ENCODE measurements around the gene DEXI. TPM values are rescaled to one million over a fixed set of nuclear protein-coding genes. Genes with fewer than 3 reads are reported as not detected.
"Not testable (repeated sequence)": the region's sequence is repeated elsewhere in the genome, so short reads cannot be mapped to it uniquely, and the experiment has no call there.

DEXI gene
- total RNA-seq, 1 donor from 2014 or later, result 38.0 TPM

DNA sequence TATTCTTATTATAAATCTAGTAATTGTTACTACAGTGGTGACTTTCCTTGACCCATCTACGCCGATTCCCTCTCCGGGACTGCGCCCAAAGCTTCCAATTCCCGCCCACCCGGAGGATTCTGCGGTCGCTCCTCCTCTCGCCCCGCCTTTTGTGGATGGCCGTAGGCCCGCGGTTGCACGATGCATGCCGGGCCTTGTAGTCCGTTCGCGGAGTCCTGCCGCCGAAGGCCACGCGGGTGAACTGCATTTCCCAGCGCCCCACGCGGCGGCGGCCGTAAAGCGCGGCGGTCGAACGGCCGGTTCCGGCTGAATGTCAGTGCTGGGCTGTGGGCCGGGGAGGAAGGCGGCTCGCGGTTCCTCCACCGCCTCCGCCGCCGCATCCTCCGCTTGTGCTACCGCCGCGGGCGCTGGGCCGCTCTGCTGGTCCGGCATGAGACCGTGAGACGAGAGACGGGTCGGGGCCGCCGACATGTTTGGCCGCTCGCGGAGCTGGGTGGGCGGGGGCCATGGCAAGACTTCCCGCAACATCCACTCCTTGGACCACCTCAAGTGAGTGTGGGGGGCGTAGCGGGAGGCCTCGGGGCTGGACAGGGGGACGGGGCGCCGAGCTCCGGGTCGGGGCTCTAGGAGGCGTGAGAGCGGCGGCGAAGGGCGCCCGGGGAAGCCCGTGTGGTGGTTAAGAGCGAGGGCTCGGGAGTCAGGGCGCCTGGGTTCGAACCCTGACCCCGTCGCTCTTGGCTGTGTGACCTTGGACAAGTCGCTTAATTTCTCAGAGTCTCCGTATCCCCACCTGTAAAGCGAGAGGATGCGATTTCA lies 2.2 kb upstream of the DEXI start, which contains the start of gene CLEC16A:
Gene CLEC16A, plus strand, starts transcription at position 316 of the 816 bp plus-strand sequence. Its CDS starts 154 bp downstream, at position 470.
- no peaks in the 10 kb centered on the region for H3K9me3 Mint-ChIP-seq
- peak; percentile 99 for DNase-seq
- no peaks in the 10 kb centered on the region for H3K27me3 Mint-ChIP-seq
- H3K4me3 Mint-ChIP-seq, result peak within 1 kb of the TSS; percentile 84
- H3K4me1 Mint-ChIP-seq, result peaks cover 56% of the 10 kb centered on the region
- intact Hi-C loops (cut with micrococcal nuclease), result loop anchor here (1.0 to 5.0 kb wide), 5 partner anchors 202 to 1138 kb away; partner anchors contain the start of genes GSPT1, NUBP1, RMI2 and TXNDC11
- peak within 1 kb of the TSS; percentile 79 for H3K27ac Mint-ChIP-seq
- H3K36me3 Mint-ChIP-seq (ENCODE audit: low read depth), result peaks cover 11% of the 10 kb centered on the region

DNA sequence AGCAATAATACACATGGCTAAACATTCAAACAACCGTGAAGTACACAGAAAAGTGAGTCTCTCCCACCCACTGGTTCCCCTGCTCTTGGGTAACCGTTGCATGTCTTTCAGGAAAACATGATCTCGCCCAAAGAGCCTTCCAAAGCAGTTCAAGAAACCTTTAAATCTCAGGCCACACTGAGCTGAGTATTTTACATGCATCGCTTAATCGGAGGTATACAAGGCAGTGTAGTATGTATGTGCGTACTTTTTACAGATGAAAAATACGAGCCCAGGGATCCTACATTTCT lies 741 bp upstream of the DEXI start:
- no peak for DNase-seq
- Mint-ChIP-seq H3K4me3 (peak overlapping the region; percentile 96), H3K9me3 (no peaks in the 10 kb centered on the region), H3K27me3 (no peaks in the 10 kb centered on the region), H3K27ac (peak overlapping the region; percentile 25), H3K36me3 (ENCODE audit: low read depth) (peaks cover 24% of the 10 kb centered on the region), H3K4me1 (peaks cover 63% of the 10 kb centered on the region)
- intact Hi-C loops (cut with micrococcal nuclease), result loop anchor here (5.0 kb wide), 3 partner anchors 799 to 1139 kb away; partner anchors contain the start of genes GSPT1 and TXNDC11

DNA sequence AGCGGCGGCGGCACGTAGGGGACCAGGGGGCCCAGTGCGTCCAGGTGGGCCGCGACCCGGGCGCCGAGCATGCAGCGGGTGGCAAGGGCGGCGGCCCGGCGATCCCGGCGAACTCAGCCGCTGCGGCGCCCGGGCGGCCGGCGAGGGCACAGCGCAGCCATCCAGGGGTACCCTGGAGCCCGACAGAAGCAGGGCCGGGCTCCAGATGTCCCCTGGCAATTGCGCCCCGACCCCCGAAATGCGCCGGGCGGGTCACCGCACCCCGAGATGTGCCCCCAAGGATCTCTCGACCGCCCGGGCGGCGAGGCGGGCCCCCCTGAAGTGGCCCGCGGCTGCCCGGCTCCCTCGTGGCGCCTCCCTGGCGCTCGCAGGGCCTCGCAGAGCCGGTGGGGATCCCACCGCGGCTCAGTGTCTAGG lies 325 bp downstream of the DEXI start:
- Mint-ChIP-seq H3K4me3 (peak overlapping the region; percentile 96), H3K4me1 (peaks cover 68% of the 10 kb centered on the region), H3K36me3 (ENCODE audit: low read depth) (peaks cover 26% of the 10 kb centered on the region)
- DNase-seq, H3K27ac Mint-ChIP-seq, H3K27me3 Mint-ChIP-seq, H3K9me3 Mint-ChIP-seq: not testable (repeated sequence)
- intact Hi-C loops (cut with micrococcal nuclease), result loop anchor here (5.0 kb wide), 3 partner anchors 800 to 1140 kb away; partner anchors contain the start of genes GSPT1 and TXNDC11

DNA sequence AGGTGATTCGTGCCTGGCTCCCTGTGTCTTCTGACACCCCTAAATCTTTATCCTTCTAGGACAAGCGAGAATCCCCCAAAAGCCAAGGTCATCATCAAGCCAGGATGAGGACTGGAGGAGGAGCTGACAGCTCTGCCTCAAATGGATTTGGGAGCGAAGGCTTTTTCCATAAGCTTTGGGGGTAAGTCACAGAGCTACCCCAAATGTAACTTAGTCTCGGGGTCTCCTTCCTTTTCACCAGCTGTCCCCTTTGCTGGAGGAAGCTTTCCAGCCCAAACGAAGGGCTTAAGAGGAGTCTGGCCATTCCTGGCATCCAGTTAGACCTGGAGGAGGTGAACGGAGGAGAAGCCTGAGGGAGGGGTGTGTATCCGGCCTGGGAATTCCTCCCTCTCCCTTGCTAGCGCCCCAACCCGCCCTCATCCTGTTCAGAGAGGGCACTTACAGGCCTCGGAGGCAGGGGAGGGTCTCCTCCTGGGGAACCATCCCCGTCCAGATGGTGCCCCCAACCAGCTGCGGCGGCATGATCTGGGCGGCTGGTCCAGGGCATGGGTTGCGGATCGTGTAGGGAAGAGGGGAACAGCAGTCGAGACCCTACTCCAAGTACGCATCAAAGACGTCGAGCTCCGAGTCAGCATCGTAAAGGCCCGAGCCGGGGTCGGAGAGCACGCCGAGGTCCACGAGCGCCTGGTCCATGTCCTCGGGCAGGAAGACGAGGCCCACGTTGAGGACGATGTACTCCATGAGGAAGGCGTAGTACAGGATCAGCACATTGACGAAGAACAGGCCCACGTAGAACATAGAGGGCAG lies 938 bp downstream of the DEXI start:
- intact Hi-C loops (cut with micrococcal nuclease), result loop anchor here (5.0 kb wide), 3 partner anchors 801 to 1141 kb away; partner anchors contain the start of genes GSPT1 and TXNDC11
- no peaks in the 10 kb centered on the region for H3K9me3 Mint-ChIP-seq
- DNase-seq, result peak; percentile 73
- peaks cover 32% of the 10 kb centered on the region for H3K36me3 Mint-ChIP-seq (ENCODE audit: low read depth)
- peaks cover 73% of the 10 kb centered on the region for H3K4me1 Mint-ChIP-seq
- peak overlapping the region; percentile 87 for H3K27ac Mint-ChIP-seq
- H3K4me3 Mint-ChIP-seq, result peak overlapping the region; percentile 96
- H3K27me3 Mint-ChIP-seq, result no peaks in the 10 kb centered on the region

DNA sequence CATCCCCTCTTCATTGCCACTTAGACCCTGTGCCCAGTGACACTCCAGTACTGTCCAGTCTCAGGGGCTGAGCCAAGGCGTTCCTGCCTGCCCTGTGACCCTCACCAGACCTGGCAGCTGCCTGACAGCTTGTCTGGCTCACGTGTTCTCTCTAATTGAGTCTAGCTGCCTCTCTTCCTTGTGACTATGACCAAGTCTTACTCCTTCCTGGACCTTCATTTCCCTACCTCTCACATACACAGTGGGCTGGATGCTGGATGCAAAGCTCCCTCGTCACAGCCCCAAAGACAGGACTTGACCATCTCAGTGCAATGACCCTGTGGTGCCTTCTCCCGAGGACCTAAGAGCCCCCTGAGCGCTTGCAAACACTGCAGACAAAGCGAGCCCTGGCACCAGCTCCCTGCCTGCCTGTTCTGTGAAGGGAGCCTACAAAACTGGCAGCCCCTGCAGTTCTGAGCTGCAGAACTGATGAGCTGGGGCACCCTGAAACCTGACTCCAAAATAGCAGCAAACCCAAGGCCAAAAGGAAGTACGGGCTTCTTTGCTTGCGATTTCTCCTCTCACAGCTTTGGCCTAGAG lies 1.7 kb downstream of the DEXI start:
- Mint-ChIP-seq H3K36me3 (ENCODE audit: low read depth) (peaks cover 37% of the 10 kb centered on the region), H3K27ac (peak overlapping the region; percentile 87), H3K9me3 (no peaks in the 10 kb centered on the region), H3K27me3 (no peaks in the 10 kb centered on the region), H3K4me3 (peak overlapping the region; percentile 96), H3K4me1 (peaks cover 71% of the 10 kb centered on the region)
- intact Hi-C loops (cut with micrococcal nuclease), result loop anchor here (5.0 kb wide), 3 partner anchors 802 to 1142 kb away; partner anchors contain the start of genes GSPT1 and TXNDC11
- DNase-seq, result peak; percentile 69

DNA sequence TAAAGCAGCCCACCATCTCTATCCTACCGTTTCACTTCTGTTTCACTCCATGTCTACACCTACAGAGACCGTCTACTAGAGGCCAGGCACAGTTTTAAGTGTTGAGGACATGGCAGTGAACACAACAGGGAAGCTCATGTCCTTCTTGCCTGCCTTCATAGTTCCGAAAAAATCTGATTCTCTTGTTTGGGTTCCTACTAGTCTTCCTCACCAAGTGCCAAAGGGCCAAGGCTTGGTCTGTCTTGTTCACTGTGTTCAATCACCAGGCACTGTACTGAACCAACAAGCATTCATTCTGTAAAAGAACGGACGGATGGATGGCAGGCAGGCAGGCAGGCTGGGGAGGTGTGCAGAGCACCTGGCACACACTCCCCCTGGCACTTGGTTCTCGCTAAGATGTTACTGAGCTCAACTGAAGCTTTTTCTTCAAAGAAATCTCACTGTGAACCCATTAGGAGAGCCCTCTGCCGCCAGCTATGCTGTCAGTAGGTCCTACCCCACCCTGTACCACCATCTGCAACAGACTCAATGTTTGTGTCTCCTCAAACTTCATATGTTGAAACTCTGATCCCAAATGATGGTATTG lies 2.5 kb downstream of the DEXI start:
- intact Hi-C loops (cut with micrococcal nuclease), result loop anchor here (5.0 kb wide), 3 partner anchors 803 to 1143 kb away; partner anchors contain the start of genes GSPT1 and TXNDC11
- Mint-ChIP-seq H3K4me3 (peak overlapping the region; percentile 96), H3K9me3 (no peaks in the 10 kb centered on the region), H3K4me1 (peaks cover 71% of the 10 kb centered on the region), H3K36me3 (ENCODE audit: low read depth) (peaks cover 41% of the 10 kb centered on the region), H3K27me3 (no peaks in the 10 kb centered on the region), H3K27ac (peak overlapping the region; percentile 60)
- DNase-seq, result no peak

DNA sequence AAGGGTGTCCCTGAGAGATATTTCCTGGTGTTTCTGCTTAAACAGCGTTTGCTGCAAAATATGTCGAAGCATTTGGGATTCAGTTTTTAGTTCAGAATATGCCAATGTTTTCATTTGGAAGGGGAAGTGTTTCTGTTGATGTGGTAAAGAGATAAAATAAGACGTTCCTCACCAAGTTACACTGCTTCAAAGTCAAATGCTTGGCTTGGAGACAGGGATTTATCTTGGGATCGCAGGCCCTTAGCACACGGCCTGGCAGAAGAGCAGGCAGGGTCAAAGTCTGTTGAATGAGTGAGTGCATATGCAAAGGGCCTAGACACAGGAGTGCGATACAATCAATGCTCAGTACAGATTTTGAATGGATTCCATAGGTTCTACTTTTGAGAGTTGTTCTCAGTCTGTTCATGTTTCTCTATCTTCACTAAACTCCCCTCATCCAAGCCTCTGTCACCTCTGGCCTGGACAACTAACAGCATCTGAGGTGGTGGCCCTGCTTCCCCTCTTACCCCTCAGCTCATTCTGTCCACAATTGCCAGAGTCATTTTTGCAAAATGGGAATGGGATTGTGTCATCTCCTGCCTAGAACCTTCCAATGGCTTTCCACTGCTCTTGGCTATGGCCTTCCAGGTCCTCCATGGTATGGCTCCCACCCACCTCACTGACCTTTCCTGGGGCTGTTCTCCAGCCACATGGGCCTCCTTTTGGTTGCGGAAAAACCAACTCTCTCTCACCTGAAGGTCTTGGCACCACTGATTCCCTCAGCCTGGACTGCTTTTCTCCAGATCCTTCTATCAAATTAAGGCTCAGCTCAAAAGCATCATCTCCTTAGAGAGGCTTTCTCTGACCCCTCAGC lies 3.2 kb downstream of the DEXI start:
- H3K27me3 Mint-ChIP-seq, result no peaks in the 10 kb centered on the region
- peak overlapping the region; percentile 60 for H3K27ac Mint-ChIP-seq
- H3K4me3 Mint-ChIP-seq, result peak overlapping the region; percentile 96
- H3K36me3 Mint-ChIP-seq (ENCODE audit: low read depth), result peaks cover 43% of the 10 kb centered on the region
- H3K4me1 Mint-ChIP-seq, result peaks cover 73% of the 10 kb centered on the region
- intact Hi-C loops (cut with micrococcal nuclease), result no loop called here
- no peak for DNase-seq
- H3K9me3 Mint-ChIP-seq, result no peaks in the 10 kb centered on the region

DNA sequence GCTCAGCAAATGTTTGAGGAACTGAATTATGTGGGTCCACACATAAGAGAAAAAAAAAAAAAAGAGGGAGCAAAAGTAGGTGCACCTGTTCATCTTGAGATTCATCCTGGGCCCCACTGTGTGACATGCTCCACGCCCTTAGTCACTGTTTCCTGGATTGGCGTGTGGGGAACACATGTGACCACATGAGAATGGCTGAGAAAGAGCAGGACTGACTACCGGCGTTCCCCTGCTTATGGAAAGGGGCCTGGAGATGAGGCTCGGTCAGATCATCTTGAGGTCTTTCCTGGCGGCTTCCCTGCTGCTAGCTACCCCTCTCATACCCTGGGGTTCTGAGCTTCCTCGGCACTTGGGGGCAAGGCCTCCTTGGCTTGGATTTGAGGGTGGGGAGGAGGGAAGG lies 3.9 kb downstream of the DEXI start:
- peak; percentile 79 for DNase-seq
- Mint-ChIP-seq H3K27me3 (no peaks in the 10 kb centered on the region), H3K4me3 (peak overlapping the region; percentile 96), H3K9me3 (no peaks in the 10 kb centered on the region), H3K27ac (peak overlapping the region; percentile 60), H3K4me1 (peaks cover 73% of the 10 kb centered on the region), H3K36me3 (ENCODE audit: low read depth) (peaks cover 47% of the 10 kb centered on the region)
- intact Hi-C loops (cut with micrococcal nuclease), result no loop called here

DNA sequence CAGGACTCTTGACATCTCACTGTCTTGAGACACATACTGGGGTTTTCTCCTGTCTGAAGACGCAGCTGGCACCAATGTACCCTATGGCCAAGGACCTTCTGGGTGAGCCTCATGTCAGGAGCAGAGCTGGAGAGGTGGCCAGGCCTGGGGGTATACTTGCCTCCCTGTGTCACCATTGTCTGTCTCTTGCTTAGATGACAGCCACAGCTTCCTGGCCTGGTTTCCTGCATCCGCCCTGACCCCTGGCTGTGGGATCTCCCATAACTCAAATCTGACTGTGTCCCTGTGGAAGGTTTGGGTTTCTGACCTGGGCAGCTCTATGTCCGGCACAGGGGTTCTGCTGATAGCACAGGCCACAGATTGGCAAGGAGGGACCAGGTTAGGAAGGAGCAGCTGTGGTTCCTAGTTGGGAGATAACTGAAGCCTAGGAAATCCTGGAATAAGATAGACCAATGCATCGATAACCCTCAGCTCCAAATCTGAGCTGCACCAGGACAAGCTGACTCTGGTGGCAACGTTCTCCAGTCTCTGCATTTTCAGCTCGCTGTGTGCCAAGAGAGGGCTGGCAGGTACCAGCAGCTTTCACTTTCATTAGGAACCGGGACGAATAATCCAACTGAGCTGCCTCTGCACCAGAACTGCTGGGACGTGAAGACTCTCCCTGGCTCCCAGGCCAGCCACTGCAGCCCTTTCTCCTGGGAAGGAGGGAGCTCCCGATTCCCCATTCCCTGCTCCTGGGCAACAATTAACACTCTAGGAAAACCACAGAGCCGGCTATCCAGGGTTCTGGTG lies 5.0 kb downstream of the DEXI start:
- no peaks in the 10 kb centered on the region for H3K27me3 Mint-ChIP-seq
- no peaks in the 10 kb centered on the region for H3K9me3 Mint-ChIP-seq
- intact Hi-C loops (cut with micrococcal nuclease), result no loop called here
- H3K4me3 Mint-ChIP-seq, result peak overlapping the region; percentile 96
- H3K27ac Mint-ChIP-seq, result peak overlapping the region; percentile 32
- H3K36me3 Mint-ChIP-seq (ENCODE audit: low read depth), result peaks cover 52% of the 10 kb centered on the region
- peak; percentile 75 for DNase-seq
- peaks cover 71% of the 10 kb centered on the region for H3K4me1 Mint-ChIP-seq

DNA sequence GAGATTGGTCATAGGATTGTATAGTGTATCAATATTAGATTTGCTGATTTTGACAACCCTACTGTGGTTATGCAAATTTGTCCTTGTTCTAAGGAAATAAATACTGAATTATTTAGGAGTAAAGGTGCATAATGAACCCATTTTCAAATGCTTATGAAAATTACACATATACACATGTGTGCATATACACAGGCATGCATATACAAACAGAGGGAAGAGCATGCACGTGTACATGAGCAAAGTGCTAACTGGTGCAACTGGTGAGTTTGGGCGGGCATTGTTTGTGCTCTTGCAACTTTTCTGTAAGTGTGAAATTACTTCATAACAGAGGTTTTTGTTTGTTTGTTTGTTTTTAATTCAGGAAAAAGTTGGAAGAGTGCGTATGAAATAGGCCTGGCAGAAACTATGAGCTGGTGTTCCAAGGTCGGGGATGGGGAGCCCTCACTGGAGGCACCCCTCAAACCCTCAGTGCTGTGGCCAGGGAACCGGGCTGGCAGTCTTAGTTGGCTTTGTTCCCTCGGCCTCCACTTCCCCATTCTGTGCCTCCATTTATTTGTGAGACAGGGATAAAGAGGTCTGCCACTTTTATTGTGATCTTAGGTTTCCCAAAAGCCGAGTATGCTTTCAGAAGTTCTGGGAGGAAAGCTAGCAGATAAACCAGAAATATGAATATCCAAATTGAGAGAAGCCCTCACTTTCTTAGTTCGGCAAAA lies 5.8 kb downstream of the DEXI start:
- peak overlapping the region; percentile 96 for H3K4me3 Mint-ChIP-seq
- no peak overlapping the region for H3K27ac Mint-ChIP-seq
- H3K27me3 Mint-ChIP-seq, result no peaks in the 10 kb centered on the region
- H3K4me1 Mint-ChIP-seq, result peaks cover 73% of the 10 kb centered on the region
- no peak for DNase-seq
- peaks cover 53% of the 10 kb centered on the region for H3K36me3 Mint-ChIP-seq (ENCODE audit: low read depth)
- intact Hi-C loops (cut with micrococcal nuclease), result no loop called here
- no peaks in the 10 kb centered on the region for H3K9me3 Mint-ChIP-seq

DNA sequence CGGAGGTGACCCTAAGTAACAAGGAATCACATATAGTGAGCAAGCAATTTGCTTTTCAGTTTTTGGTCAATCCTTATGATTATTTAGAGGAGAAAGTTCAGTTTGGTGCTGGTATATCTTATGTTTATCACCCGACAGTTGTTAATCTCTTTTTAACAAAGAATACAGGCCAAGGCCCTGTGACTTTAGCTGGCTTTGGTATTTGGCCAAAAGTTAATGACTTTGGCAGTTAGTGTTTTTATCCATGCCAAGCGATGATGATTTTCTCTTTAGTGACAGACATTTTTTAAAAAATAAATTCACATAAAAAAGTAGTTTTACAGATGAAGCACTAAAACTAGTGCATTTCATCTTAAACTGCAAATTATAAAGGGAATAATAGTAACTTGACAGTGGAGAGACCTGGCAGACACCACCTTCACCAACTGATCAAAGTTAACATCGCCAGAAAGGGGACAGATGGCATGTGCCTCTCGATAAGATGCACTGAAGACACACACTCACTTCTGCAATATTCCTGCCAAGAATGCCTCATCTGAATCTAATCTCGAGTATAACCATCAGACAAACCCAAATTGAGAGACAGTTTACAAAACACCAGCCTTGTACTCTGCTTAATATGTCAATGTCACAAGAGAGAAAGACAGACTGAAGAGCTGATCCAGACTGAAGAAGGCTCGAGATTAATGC lies 6.9 kb downstream of the DEXI start:
- Mint-ChIP-seq H3K27ac (no peak overlapping the region), H3K36me3 (ENCODE audit: low read depth) (peaks cover 53% of the 10 kb centered on the region), H3K4me3 (no peak overlapping the region), H3K27me3 (no peaks in the 10 kb centered on the region), H3K4me1 (peaks cover 66% of the 10 kb centered on the region), H3K9me3 (no peaks in the 10 kb centered on the region)
- intact Hi-C loops (cut with micrococcal nuclease), result no loop called here
- no peak for DNase-seq

All from activated CD4-positive, alpha-beta T cell treated with anti-CD3 and anti-CD28 coated beads, Interleukin-2, amount 10 ng/mL, durations not matched to agents 24 days and 14 days (primary cell).